HG03442 (cell line): ENCODE measurements around the gene UST.
"Not testable (repeated sequence)": the region's sequence is repeated elsewhere in the genome, so short reads cannot be mapped to it uniquely, and the experiment has no call there.

ENCODE experiments used
- ATAC-seq: cut with Tn5 transposase; IDR thresholded peaks from one replicate; pipeline ENCODE4 v1.9.1; 2021; ENCODE audit warnings: mild to moderate bottlenecking, moderate library complexity; ENCODE audit not compliant: unreplicated experiment

The UST gene

GRCh38 chr6:148890652-148891404 is 144.0 kb downstream of the UST start:
- no peak for ATAC-seq

- no peak for ATAC-seq
These were observed 144.6 kb downstream of the UST start for GRCh38 chr6:148891405-148891783.

DNA sequence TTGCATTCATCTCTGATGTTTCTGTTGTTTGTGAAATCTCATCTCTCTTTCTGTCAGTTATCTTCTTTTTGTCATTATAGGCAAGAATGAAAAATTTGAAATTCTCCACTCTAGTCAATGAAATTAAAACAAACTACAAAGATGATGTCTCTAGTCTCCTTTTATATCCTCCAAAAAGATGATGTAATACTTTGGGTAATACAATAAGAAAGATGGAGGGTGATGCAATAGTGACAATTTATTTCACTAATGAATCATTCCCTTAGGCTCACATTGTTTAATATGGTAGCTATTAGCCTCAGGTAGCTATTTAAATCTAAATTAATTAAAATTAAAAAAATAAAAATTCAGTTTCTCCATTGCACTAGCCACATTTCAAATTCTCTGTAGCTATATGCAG is 145.4 kb downstream of the UST start:
- ATAC-seq, result no peak

DNA sequence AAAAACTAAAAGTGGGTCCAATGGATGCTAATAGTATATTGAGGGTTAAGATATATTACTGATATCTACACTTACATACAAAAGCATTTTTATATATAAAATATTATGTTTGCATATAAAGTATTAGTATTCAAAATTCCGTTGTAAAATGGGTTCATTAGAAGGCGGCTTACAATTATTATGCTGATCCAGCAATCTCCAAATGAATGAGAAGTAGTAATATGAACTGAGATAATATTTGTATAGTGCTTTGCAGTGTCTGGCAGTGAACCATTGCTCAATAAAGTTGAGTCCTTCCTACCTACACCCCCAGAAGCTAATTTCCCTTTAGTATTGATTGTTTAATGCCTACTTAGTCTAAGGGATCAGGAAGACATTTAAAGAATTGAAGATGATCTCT is 146.2 kb downstream of the UST start:
- no peak for ATAC-seq

GRCh38 chr6:148893481-148893880 is 146.7 kb downstream of the UST start:
- ATAC-seq, result no peak

DNA sequence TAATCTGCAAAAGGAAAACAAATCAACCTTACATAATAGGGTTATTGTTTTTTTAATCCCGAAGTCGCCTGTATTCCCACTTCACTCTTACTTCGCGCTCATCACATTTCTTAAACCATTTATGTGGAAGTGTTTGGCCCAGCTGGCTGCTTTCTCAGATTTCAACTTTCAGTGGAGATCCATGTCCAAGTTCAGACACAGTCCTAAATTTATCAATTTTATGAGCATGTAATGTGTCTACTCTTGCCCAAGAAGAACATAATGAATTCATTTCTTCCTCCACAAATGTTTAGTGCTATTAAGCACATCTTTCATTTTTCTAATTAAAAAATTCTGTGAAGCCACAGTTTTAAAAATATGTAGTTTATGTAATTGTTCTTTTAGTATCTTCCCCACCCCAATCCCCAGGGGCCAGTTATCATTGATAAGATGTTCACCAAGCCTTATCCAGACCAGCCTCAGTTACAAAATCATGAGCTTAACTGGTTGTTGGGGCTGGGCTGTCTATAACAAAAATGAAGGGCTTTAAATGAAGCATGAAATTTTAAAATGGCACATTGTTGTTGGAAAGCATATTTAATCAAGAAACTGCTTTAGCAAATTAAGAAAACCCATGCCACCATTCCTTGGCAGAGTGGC is 151.7 kb downstream of the UST start:
- no peak for ATAC-seq

GRCh38 chr6:148904896-148905870 is 158.4 kb downstream of the UST start:
- no peak for ATAC-seq

DNA sequence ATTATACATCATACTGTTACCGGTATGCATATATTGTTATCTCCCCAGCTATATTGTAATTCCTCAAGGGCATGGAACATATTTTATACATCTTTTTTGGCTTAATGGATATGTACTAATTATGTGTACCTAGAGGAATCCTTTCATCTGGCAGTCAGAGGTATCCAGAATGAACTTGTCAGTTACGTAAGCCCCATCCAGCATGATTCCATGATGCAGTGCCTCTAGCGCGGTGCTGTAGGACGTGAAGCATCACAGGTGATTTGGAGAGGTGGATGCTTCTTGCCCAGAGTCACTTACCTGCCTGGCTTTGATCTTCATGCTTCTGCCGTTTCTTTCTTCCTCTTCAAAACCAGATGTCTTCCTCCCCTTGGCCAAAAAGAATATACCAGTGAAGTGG is 159.1 kb downstream of the UST start:
- ATAC-seq, result no peak

- ATAC-seq, result no peak
These were observed 159.6 kb downstream of the UST start for GRCh38 chr6:148906386-148906785.

- ATAC-seq, result no peak
These were observed 160.7 kb downstream of the UST start for GRCh38 chr6:148907573-148907972.

DNA sequence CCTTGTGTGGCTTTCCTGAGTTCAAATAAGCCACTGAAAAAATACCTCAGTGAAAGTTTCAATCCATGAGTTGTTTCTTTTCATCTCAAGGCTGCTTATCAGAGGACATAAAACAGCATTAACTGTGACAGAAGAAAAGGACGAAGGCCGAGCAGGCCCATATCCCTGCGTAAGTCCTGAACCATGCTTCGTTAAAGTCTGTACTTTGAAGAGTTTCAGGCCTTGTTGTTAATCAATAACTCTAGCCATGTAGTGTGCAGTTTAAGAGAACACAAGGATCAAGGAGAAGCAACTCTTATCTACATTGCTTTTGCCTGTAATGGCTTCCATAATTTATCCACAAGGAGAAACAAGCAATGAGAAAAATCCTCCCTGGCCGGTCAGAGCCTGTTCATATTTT is 165.4 kb downstream of the UST start:
- ATAC-seq, result no peak

GRCh38 chr6:148915810-148916209 is 169.0 kb downstream of the UST start:
- ATAC-seq, result no peak

DNA sequence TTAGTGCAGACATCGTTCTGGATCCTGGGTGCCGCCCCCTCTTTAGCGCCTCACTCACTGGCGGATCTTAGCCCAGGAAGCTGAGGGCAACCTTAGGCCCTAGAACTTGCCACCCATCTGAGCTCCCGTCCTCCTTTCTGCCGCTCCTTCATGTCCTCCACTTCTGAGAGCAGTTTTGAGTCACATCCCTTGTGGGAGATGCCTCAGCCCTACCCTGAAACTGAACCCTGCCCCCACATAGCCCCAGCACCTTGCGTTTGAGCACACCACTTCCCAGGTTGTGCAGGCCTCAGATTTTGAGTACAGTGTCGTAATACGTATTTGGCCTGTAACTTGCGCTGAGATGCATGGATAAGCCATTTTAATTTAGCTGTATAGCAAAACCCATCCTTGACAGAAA is 169.7 kb downstream of the UST start:
- not testable (repeated sequence) for ATAC-seq

DNA sequence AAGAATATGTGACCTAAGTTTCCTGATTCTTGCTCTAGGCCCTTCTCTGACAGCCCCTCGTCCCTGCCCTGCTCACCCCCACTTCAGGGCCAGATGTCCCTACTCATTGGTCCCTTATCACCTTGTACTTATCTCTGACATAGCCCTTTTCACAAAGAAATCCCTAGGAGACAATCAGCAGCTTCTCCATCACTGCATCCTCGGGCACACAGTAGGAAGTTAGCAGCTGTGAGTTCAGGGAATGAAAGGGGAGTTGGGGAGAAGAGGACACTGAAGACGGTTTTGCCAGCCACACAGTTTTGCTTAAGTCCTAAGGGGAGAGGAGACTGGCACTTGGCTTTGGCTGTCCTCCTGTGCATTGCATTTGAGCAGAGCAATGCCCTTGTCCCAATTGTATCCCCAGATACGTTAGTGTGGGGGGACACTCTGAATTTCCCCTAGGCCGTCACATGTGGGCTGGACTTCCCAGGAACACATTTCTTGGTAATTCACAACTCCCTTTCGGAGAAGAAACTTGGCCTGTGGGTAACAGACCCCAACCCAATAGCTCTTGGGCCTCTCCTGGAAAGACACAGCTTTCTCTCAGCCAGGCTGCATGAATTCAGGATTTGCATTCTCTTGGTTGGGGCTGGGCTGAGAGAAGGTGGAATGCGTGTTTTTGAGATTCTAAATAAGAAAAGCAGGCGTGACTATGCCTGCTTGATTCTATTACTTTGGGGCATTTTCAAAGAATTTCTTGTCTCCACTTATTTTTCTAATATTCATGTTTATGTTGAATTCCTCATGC is 177.6 kb downstream of the UST start:
- no peak for ATAC-seq

DNA sequence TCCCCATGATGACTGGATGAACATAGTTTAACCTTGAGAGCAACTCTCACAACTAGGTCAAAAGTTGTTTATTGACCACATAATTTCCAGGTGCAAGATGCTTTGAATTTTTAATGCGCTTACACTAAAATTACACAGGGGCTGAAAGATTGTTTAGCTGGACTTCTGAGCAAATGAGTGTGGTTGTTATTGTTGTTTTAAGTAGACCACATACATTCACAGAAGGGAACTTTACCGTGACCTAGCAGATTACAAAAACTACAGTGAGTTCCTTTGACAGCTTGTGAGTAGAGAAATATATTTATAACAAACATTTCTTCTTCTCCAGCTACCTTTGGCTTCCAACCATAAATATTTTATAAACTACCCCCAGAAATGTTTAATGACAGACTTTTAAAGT is 178.9 kb downstream of the UST start:
- ATAC-seq, result no peak

DNA sequence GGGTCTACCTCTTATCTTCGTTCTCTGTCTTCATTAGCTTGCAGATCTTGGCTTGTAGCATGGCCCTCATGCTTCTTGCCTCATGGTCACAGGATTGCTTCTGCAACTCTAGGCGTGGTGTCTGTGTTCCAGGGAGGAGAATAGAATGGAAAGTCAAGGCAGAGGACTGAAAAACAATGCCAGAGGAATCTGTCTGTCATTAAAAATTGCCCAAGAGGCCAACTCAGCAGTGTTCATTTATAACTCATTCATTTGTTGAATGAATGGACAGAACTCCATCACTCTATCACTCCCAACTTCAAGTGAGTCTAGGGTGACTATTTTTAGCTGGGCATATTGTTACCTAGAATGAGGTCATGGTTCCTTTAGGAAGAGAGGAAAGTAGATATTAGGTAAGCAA is 179.6 kb downstream of the UST start:
- no peak for ATAC-seq

GRCh38 chr6:148927586-148927985 is 180.8 kb downstream of the UST start:
- ATAC-seq, result no peak

DNA sequence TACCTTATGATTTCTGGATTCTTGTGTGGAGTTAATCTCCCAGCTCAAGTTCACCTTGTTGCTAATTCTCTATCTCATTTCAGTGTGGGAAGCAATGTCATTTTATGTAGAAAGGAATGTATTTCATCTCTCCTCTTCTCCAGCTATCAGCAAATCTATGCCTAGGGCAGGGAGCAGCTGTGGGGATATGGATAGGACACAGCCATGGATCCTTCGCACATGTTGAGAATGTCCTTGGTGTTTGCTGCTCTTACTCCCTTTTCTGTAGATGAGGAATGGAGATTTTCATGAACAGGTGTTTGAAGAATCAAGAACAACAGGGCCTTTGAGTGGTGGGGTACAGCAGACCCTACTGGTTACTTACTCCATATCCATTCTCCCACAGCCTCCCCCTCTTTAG is 182.0 kb downstream of the UST start:
- no peak for ATAC-seq

DNA sequence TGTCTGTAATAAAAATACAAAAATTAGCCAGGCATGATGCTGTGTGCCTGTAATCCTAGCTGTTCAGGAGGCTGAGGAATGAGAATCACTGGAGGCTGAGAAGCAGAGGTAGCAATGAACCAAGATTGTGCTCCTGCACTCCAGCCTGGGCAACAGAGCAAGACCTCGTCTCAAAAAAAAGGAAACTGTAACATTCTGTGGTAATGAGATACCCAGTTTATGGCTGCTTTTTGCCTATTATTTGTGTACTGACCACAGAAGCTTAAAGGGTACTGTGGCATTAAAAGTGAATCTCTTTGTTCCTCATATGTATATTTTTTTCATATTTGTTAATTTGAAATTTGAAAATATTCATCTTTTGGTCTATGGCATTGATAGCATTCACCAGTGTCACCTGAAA is 185.4 kb downstream of the UST start:
- ATAC-seq, result no peak

GRCh38 chr6:148932731-148933130 is 185.9 kb downstream of the UST start:
- ATAC-seq, result no peak

- no peak for ATAC-seq
These were observed 187.7 kb downstream of the UST start for GRCh38 chr6:148934539-148934938.
